GM19468 (cell line): Measurements from ENCODE around the gene FOSL2.

Source experiments
- ATAC-seq: cut with Tn5 transposase; IDR thresholded peaks from one replicate; pipeline ENCODE4 v1.9.1; 2021; ENCODE audit warnings: mild to moderate bottlenecking, moderate library complexity, moderate number of reproducible peaks; ENCODE audit not compliant: unreplicated experiment; ENCODE audit errors: extremely low read depth

The FOSL2 gene

DNA sequence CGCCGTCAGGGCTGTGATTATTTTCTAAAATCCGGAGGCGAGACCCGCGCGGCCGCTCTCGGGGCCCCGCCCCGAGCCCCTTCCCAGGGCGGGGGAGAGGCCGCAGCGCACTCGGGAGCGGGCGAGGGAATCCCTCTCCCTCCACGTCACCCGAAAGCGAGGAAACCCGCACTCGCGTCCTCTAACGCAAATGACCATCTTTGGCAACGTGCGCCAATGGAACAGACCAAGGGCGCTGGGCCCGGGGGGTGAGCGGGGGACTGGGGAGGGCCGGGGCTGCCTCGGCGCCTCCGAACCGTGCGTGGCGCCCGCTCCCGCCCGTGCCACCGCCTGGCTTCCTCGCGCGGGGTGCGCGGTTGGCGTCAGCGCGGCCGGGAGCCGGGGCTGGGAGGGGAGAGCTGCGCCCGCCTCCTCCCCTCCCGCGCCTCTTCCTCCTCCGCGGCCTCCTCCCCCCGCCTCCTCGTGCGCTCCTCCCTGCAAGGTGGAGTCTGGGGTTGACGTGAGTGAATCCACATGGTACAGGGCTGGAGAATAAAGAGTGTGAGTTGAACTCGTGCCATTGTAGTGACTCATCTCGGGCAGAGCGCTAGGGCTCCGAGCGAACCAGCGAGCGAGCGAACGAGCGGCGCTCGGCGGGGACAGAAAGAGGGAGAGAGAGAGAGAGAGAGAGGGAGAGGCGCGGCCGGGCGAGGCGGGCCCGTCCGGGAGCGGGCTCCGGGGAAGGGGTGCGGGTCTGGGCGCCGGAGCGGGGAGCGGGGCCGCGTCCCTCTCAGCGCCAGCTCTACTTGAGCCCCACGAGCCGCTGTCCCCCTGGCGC, at the start of gene FOSL2:
FOSL2 (plus strand) TSS at position 562 of the 817 bp plus-strand sequence. CDS start 863 bp downstream, outside the sequence.
- peak; percentile 76 for ATAC-seq

DNA sequence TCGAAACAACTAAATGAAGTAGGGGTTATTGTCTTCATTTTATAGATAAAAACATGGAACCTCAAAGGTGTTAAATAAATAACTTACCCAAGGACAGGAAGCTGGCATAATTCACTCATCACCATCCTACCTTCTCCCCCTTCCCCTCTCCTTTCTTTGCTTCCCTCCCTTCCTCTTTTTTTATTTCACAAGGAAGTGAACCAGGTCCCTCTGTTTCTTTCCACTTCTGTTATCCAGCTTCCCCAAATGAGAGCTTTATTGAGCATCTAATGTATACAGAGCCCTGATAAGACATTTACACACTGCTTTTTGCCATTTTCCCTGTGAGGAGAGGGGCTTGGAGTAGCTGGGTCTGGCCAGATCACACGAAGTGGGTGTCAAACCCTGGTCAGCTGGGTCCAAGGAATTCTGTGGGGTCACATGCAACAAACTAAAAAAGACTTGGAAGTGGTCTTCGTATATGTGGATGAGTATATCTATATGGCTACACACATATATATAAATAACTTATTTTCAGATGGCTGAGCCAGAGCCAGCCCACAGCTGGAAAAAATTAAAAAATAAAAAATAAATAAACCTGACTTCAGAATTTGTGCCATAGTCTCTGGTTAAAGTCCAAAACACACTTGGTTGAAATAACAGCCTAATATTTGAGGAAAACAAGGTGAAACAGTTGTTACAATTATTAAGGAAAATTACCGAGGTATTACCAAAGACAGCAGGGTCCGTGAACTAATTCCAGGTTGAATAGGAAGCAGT, 49.3 kb upstream of the FOSL2 start:
- ATAC-seq: no peak

DNA sequence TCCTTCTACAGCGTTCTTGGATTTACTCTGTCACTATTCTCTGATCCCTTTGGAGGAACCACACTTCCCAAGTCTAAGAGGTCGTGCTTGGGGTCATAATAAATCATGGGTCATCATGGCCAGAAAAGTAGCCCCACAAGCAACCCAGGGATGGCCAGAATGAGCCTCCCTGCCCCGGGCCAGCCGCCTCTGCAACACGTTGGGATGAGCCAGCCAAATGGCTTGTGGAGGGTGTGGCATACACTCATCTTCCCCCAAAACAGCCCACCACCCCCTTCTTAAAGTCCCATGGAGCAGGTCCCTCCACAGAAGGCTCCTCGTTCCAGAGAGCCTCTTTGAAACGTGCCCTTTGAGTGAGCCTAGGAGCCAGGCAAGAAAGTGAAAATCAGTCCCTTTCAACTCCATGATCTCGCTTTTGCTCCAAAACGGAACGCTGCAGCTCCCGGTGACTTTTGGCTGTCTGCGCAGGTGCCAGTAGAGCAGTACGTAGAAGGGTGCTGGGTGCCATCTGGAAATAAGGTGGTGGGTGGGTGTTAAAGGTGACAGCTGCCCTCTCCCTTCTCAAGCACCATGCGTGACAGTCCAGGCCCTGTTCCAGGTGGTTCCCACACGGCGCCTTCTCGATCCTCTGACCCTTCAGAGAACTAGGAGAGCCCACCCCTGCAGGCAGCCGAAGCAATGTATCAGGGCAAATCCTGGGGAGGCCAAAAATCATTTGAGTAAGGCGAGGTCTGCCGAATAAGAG, 48.5 kb upstream of the FOSL2 start:
- no peak for ATAC-seq

DNA sequence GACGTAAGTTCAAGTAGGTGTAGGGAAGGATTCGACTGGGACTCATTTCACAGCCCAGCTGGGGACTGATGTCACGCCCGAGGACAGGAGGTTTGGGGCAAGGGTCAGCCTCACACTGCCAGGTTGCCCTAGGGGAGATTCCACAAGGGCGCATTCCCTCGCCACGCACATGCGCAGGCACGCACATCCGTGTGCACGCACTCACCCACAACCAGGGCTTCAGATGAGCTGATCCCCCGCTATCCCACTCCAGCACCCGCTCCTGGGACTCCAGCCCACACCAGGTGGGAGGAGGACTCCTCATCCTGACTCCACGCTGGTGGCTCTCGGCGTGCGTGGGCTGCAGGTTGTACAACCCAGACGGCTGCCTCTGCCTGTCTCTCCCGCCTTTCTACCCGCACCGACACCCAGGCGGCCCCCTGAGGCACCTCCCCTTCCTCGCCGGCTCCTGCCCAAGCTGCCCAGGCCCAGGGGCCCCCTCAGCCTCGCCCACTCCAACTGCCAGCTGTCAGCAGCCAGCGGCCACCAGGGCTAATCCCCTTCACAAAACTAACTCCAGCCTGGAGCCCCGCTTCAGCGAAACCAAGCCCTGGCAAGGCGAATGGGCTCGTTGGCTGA, 47.8 kb upstream of the FOSL2 start:
- ATAC-seq: no peak

DNA sequence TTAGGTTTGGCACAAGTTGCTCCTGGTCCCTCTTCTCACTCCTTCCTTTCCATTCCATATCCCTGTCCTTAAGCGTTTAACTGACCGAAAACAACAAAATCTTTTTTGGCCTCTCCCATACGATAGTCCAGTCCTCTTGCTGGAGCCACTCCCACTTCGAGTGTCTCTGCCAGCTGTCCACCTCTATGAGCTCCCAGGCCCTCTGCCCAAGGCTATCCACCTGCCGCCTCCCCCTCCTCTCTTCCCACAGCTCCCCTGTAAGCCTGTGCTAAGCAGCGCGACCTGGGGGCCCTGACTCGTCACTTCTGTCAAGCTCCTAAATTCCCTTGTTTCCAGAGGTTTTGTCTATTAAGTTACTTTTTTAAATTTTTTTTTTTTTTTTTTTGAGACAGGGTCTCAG, 47.0 kb upstream of the FOSL2 start:
- ATAC-seq: no peak

DNA sequence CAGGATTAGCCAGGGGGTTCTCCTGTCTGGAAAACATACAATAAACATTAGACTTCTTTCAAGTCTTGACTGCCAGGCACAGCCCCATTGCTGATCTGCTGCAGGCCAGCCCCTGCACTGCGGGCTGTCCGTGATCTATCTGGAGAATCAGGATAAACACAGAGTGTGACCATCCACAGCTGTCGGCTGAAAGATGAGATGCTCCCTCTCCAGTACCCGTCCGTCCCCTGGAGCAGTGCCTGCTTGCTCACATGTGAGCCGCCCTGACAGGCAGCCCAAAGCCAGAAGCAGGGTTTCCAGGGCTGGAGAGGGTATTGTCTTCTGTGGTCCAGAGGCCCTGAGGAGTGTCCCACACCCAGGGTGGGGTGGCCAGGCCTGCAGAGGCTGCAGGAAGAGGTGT, 46.1 kb upstream of the FOSL2 start:
- ATAC-seq: no peak

DNA sequence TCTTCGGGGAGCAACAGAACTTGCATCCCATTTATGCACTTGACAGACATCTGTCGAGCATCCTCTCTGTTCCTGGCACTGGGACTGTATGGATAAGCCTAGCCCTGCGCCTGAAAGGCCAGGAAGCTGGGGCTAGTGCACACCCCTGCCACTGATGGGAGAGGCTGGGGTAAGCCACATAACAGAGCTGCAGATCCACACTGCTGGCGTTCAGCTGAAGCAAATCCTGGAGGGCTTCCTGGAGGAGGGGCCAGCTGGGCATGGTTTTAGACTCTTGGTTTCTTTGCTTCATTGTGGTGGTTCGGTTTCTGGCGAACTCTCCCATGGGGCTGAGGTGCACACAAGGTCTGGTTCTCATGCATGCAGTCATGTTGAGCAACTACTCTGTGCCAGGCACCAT, 45.5 kb upstream of the FOSL2 start:
- ATAC-seq: no peak

DNA sequence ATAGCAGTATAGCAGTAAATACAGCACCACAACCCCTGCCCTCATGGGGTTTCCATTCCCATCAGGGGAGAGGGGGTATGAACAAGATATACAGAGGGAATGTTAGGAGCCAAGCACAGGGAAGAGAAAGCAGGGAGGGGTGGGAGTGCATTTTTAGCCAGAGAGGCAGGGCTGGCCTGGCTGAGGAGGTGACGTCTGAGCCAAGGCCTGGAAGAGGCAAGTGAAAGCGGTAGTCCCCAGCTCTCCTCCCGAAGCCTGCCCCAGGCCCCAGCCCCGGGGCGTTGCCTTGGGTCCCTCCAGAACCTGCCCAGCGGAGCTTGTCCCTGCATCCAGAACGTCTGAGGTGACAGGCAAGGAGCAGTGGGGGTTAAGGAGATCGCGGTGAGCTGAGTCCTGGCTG, 45.1 kb upstream of the FOSL2 start:
- no peak for ATAC-seq

DNA sequence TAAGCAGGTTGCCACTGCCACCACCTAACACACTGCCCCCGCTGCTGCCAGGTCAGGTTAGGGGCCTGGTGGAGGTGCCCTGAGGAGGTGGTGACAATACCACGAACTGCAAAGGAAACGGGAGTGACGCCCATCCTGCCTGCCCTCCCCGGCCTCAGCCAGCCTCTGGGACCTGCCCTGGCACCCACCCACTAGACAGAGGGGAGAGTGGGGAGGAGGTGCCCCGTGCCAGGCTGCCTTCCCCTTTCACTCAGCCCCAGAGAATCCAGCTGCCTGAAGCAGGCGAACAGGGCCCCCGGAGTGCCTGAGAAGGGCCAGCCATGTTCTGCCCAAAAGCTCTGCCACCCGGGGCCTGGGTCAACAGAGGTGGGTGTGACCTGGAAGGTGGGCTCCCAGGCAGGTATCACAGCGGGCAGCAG, 44.5 kb upstream of the FOSL2 start:
- no peak for ATAC-seq

DNA sequence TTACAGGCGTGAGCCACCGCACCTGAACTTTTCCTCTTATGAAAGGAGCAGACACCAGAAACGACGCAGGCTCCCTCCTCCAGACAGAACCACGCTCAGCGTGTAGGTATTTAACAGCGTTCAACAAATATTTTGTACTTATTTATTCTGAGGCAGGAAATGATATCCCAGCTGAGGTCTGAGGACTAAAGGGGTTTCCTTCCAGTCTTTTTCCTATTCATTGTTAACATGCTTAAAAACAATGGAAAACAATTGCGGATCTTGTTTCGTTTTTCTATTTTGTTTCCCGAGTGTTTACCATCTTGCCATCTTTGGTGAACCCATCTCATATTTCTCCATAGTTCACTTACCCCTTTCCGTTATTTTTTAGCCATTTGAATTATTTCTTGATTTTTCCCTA, 43.7 kb upstream of the FOSL2 start:
- ATAC-seq: no peak

DNA sequence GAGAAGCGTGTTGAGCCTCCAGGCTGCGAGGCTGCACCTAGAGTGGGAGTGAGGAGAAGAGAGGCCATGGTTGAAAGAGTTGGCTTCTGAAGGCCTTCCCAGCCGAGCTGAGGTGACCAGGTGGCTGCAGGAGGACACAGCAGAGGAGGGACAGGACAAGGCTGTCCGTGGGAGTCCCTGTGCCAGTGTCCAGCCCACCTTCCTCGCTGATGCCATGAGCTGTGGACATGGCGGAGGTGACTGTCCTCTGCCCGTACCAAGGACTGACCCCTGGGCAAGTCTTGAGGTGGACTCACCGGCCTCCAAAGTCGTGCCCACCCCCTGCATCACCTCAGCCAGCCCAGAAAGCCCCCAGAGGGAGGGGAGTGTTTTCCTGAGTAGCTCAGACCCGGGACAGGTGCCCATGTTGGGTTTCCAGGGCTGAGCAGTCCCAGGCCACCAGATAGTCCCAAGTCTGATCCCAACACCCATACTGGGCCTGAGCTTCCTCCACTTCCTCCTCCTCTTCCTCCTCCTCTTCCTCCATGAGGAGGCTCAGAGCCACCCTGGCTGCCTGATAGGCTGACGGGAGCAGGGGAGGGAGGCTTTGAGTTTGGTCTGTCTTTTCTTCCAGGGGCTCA, 43.0 kb upstream of the FOSL2 start:
- no peak for ATAC-seq

DNA sequence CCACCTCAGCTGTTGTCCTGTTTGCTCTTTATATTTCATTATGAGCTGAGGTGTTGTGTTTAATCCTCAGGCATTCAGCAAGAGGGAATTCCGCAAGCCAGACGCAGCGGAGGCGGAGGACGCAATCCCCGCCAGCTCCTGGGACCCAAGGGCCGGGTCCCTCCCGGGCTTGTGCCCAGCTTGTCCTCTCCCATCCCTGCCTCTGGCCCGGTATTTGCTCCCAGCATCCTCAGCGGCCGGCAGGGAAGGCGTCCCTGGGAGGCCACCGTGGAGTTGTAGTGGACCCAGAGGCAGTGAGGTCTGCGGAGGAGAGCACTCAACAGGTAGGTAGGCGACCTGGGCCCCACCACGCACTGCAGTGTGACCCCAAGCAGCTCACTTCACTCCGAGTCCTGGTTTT, 42.5 kb upstream of the FOSL2 start:
- no peak for ATAC-seq

DNA sequence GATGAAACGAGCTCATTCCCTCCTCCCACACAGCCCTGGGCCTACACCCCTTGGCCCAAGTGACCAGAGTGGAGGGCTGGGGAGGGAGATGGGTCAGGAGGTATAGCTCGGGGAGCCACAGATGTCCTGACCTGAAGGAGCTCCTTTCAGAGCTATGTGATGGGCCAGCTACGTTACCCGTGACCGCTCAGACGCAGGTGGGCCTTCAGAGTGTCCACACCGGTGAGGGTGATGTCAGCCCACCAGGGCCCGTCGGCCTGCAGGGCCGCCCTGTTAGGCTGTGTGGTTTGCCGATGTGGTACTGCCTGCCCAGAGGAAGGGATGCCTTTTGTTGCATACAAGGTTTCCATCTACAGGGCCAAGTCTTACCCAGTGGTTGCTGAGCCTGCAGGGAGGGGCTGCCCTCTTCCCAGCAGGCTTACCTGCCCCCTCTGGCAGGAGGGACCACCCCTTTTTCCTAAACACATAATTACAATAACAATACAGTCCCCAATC, 41.8 kb upstream of the FOSL2 start:
- no peak for ATAC-seq

DNA sequence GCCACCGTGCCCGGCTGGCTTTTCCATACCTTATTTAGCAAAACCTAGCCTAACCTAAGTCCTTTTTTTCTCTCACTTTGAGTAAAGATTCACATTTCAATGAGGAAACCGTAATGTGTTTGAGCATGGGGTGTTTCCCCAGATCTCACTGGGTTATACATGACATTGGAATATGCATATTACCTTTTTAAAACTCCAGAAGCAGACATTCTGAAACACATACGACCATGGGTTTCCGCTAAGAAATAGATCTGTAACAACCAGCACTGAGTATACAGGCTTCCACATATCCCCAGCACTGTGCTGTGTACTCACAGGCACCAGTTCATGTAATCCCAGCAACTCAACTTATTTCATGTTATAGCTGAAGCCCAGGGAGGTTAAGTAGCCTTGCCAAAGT, 41.0 kb upstream of the FOSL2 start:
- no peak for ATAC-seq

DNA sequence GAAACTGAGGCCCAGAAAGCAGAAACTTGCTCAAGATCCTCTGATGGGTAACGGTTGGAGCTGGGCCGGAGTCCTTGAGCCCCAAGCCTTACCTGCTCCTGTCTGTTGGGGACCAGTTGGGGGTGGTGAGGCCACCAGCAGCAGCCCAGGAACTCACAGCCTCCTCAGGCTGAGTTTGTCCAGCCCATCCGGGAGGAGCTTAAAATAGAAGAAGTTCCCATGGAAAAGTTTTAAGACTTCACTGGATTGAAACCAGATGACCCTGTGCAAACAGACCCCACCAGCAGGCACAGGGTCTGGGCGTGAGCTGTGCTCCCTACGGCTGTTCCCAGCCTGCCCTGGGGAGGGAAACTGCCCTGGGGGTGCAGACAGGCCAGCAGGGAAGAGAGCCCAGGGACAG, 40.6 kb upstream of the FOSL2 start:
- ATAC-seq: no peak

DNA sequence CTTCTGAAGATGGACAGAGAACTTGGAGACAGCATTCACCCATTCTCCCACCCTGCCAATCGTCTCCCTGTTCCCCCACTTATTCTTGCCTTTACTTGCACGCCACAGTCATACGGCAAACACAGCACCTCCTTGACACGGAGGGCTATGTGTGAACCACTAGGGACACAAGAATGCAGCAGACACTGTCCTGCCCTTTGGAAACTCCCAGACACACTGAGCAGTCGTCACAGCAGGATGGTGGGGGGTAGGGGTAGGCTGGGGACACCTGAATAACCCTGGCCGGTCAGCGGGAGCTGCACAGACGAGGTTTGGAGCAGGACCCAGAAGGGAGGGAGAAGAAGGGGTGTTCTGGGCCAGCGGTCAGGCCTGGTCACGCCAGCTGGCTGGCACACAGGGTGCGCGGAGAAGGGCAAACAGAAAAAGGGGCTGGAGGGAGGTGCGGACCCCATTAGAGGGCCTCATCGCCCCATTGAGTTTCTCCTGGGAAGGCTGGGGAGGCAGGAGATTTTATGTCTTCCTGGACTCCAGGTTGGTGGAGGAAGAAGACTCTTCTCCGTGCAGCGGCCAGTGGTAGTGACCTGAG, 40.0 kb upstream of the FOSL2 start:
- no peak for ATAC-seq

DNA sequence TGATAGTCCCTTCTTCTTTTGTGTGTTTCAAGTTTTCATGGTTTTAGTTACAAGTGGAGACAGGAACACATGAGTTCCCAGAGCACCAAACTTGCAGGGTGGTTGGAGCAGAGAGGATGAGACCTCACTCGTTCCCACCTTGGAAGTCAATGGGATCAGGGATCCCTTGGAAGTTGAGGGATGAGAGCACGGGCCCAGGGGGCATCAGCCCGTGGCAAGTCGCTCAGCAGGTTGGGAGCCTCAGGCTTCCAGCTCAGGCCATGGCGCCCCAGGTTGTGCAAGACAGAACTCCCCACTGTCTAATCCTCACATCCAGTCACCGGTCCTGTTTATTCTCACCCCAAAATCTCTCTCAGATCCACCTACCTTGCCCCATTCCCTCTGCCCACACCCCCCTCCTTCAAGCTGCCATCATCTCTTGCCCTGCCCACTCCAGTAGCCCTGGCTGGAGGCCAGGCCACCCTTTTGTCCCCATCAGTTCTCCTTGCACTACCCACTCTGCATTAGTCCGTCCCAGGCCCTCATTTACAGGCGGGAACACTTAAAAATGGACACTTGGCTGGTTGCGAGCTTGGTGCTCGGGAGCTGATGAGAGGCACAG, 37.6 kb upstream of the FOSL2 start:
- no peak for ATAC-seq

DNA sequence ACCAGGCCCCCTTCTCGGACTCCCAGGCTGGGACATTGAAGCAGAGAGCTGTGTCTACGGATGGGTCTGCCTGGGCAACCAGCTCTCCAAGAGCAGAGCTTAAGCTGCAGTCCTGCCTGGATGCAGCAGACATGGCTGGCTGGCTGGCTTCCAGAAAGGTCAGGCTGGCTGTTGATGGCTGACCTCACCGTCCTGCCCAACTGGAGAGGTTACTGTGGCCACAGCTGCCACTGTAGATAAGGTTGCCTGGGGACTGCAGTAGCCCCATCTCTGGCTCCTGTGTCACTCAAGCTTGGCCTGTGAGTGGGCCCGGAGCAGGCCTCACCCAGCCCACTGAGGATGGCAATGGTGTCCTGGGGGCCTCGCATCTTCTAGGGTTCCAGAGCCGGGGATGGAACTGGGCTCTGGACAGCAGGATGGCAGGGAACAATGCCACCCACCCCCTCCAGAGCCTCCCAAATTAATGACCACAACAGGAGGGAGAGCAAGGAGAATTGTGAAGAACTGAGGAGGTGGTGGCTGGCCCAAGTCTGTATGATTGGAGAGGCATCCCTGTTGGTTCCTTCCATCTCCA, 37.0 kb upstream of the FOSL2 start:
- ATAC-seq: no peak
